GM18499 (cell line): ENCODE measurements around the gene GARNL3.

Experiments
- ATAC-seq: cut with Tn5 transposase; IDR thresholded peaks from one replicate; pipeline ENCODE4 v1.9.1; 2021; ENCODE audit warnings: moderate number of reproducible peaks; ENCODE audit not compliant: insufficient read depth, unreplicated experiment

GARNL3 gene

DNA sequence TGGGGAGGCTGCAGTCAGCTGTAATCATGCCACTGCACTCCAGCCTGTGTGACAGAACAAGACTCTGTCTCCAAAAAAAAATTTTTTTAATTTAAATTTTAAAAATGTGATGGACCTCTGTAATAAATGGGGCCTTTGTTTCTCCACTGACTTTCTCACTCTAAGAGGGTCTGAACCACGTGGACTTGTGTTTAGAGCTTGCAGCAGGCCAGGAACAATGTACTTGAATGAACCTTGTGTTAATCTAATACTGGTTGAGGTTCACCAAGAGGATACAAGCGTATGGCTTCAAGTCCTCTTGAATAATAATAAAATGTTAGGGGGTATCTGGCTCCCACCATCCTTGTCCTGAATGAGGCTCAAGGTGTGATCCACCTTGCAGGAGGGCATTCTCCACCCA lies 118.0 kb downstream of the GARNL3 start:
- ATAC-seq, result no peak

DNA sequence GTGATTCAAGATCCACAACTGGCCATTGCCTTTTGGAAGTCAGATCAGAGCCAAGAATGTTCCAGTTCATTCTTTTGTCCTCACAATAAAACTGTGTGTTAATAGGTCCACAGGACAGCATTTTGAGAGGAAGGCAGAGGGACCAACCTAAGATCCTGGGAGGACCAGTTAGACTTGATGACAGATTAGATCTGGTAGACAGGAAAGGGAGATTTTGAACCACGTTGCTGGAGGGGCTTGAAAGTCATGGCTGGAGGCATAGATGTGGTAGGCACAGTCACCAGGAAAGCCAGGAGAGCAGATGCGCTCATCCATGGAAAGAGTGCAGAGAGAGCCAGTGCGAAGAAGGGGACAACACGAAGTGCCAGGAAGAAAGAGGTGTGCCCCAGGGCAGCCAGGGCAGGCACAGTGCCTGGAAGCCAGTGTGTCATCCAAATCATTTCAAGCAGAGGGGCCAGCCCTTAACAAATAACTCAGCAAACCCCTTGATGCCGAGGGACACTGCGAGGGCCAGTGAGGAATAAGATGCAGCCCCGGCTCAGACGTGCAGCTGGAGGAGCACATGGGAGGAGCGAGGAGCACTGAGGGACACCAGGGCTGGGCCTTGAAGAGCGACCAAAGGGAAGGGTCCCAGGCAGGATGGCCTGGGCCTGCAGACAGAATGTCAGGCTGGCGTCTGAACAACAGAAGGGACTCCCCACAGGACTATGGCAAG lies 119.6 kb downstream of the GARNL3 start:
- no peak for ATAC-seq

DNA sequence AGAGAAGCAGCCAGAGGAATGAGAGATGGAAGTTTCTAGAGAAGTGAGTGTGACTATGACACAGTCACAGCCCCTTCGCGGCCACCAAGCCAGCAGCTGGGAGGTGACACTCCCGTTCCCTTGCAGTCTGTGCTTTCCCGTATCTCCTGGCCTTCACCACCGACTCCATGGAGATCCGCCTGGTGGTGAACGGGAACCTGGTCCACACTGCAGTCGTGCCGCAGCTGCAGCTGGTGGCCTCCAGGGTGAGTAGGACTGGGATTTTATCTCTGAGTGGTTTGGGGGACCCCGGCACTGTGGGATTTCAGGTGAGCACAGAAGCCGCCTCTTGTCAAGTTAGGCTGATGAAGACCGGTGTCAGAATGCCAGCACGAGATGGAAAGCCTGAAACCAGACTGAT lies 120.3 kb downstream of the GARNL3 start:
- ATAC-seq, result no peak

DNA sequence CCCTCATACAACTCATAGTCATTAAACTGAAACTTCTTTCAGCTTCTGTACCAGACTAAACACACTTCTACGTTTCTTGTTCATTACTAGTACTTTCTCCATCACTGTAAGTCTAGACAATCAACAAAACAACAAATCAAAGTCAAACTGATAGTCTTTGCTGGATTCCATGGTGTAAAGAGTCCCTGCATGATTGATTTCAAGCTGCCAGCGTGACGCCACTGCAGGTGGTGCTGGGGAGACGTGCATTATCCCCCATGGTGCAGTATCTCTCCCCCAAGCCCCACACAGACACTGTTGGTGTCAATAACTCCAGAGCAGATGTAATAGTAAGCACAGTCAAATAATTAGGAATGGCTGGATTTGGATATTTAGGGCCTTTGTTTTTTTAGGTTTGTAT lies 121.7 kb downstream of the GARNL3 start:
- ATAC-seq, result no peak

DNA sequence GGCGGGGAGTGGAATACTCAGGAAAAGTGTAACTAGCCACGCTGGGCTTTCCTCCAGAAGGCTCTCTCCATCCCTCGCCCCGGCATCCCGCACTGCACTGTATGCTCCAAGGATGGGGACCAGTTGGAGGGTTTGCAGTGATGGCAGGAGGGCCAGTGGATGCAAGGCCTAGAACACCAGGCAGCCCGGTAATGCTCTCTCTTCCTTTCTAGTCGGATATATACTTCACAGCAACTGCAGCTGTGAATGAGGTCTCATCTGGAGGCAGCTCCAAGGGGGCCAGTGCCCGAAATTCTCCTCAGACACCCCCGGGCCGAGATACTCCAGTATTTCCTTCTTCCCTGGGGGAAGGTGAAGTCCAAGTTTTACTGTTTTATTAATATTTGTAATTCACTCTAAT lies 122.4 kb downstream of the GARNL3 start:
- no peak for ATAC-seq

DNA sequence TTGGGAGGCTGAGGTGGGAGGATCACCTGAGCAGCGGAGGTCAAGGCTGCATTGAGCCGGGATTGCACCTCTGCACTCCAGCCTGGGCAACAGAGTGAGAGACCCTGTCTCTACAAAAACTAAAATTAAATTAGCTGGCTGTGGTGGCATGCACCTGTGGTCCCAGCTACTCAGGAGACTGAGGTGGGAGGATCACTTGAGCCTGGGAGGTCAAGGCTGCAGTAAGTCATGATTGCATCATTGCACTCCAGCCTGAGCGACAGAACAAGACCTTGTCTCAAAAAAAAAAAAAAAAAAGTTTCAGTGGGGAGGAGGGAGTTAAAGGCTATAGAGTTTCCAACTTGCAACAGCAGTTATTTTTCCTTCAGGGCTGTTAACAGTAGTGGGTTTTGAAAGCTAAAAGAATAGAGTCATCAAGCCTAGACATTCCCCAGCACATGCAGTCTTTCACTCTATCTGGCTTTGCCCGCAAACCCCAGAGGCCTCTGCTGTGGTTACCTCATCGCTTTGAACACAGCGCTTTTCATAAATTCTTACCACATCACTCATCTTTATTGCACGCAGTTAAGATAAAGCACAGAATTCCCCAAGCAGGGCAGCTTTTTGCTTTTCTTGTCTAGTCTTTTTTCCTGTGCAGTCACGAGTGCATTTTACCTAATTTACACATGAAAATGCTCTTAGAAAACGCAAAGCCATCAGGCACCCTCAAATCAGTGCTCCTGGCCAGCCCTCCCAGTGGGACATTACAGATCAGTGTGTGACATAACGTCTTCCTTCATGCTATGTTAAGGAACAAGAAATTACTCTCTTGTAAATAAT lies 123.7 kb downstream of the GARNL3 start:
- ATAC-seq, result peak; percentile 69

DNA sequence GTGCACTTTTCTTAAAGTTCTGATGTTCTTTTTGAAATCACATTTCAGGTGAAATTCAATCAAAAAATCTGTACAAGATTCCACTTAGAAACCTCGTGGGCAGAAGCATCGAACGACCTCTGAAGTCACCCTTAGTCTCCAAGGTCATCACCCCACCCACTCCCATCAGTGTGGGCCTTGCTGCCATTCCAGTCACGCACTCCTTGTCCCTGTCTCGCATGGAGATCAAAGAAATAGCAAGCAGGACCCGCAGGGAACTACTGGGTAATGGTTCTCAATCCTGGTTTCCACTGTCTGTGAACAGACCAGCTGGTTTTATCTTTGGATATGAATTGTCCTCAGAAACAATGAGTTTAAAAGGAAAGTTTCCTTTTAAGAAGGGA lies 124.3 kb downstream of the GARNL3 start:
- ATAC-seq, result no peak

DNA sequence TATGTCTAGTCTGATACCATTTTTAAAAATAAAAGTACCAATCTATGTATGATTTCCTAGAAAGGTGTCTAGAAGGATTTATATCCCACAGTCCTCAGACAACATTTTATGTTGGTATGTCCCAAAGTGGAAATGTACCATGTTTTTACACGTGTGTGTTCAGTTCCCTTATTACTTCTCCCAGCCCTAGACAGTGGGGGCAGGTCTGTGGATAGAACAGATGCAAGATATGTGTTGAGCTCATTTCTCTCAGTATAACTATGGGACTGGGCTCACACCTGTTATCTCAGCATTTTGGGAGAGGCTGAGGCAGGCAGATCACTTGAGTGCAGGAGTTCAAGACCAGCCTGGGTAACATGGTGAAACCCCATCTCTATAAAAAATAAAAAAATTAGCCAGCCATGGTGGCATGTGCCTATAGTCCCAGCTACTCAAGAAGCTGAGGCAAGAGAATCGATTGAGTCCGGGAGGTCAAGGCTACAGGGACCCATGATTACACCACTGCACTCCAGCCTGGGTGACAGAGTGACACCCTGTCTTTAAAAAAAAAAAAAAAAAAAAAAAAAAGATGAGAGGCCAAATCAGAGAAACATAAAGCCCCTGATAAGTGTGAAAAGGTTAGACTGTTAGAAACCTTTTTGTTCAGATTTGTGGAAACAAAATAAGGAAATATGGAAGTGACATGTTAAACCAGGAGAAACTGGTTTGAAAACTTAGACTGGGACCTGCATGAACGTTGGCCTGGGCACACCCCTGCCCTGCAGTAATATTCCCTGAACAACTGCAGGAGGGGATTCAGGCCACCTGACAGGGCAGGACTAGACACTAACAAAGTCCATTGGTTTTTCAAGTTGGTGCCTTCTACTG lies 125.0 kb downstream of the GARNL3 start:
- no peak for ATAC-seq

DNA sequence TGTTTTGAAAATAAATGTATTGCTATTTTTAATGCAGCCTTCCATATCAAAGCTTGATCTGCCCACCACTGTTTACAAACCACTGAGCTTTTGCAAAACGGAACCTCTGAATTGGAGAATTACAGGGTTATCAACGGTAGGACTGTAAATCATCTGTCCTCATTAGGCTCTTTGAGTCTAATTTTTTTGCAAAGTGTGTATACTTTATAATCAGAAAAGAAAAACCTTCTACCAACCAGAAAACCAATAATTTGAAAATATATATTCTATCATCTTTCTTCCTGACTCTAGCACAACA lies 125.6 kb downstream of the GARNL3 start:
- no peak for ATAC-seq

DNA sequence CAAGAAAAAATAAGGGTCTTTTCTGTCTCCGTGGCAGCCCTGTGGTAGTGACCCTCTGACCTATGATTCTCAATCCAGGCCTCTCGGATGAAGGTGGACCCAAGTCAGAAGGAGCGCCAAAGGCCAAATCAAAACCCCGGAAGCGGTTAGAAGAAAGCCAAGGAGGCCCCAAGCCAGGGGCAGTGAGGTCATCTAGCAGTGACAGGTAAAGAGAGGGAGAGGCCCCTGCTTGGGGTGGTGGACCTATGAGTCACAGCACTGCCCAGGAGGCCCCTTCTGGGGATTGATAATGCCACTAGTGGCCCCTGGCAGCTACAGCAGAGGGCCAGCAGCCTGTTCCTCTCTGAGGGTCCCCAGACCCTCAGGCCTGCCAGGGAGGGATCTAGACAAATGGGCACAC lies 126.0 kb downstream of the GARNL3 start:
- no peak for ATAC-seq

DNA sequence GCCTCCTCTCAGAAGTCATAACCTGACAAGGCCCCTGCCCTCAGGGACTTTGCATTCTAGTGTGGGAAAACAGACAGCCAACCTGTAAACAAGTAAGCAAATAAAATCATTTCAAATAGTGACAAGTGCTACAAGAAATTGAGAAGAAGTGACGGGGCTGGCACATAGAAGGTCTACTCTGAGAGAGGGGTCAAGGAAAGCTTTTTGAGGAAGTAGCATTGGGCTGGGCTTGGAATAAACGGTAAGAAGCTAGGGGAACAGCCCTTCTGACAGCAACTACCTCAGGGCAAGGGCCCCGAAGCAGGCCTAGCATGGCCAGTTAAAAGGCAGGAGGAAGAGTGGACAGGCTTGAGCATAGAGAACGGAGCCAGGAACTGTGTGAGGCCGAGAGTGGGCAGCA lies 127.6 kb downstream of the GARNL3 start:
- no peak for ATAC-seq

DNA sequence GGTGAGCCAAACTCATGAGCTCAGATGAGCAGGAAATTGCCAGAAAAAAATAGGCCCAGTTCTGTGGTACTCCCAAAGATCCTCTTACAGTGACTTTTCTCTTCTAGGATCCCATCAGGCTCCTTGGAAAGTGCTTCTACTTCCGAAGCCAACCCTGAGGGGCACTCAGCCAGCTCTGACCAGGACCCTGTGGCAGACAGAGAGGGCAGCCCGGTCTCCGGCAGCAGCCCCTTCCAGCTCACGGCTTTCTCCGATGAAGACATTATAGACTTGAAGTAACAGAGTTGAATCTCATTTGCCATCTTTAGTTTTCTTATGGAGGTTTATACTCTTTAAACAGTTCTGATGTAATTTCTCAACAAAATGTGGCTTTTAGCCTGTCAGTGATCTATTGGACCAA lies 128.4 kb downstream of the GARNL3 start:
- no peak for ATAC-seq

DNA sequence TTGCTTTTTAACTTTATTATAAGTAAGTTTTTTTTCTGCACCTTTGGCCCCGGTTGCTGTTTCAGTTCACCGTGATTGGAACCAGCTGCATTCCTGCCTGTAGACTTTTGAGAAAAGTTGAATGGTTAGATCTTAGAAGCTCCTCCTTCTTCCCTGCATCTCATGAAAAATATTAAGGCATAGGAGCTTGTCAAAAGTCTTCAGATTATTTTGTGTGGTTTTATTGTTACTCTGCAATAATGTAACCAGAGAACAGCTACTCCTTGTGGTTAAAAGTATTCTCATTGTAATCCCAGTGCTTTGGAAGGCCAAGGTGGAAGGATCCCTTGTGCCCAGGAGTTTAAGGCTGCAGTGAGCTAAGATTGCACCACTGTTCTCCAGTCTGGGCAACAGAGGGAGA lies 129.1 kb downstream of the GARNL3 start:
- no peak for ATAC-seq

DNA sequence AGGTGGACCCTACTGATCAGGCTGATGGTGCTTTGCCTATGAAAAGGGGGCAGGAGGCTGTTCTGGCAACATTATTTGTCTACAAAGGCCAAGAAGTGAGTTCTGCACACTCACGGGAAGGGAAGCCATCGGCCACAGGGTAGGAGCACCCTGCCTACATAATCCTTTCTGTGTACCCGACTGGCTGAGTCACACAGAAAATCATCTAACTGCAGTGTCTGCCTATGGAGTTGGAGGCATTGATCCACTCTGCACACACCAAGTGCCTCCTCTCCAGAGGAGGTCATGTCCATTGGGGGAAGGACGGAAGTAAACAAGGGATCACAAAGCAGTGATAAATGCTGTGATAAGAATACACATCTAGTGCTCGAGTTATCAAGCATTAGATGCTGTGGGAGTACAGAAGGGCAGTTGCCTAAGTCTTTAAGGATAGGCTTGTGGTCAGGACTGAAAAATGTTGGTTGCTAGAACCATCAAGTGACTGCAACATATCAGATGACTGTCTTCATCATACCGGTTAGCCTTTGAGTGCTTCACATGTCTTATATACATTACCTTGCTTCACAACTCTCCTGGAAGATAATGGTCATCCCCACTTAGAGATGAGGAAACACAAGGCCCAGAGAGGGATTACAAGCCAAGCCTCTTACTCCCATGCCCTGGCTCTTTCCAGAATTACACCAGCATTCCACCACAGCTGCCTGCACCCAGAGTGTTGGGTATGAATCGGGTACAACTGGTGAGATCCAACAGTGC lies 131.1 kb downstream of the GARNL3 start:
- no peak for ATAC-seq

DNA sequence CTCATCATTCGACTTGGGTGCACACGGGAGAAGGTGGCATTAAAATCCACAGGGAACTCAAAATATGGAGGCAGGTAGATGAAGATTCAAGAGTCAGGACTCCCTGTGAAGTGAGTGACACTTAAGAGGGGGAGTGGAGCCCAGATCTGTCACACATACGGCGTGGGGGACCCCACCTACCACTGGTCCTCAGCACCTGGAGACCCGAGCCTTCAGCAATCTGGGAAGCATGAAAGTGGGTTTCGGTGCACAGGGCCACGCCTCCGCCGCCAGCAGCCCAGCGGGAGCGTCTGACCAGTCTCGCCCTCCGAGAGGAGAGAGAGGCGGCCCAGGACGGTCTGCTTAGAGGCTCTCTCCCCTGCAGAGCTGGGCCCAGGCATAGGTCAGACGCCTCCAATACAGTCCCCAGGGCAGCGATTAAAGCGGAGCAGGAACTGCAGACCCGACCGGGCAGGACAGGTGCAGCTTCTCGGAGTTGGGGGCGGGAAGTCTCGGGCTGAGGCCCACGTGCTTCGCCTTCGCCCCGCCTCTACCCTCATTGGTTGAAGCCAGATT lies 131.8 kb downstream of the GARNL3 start:
- no peak for ATAC-seq

DNA sequence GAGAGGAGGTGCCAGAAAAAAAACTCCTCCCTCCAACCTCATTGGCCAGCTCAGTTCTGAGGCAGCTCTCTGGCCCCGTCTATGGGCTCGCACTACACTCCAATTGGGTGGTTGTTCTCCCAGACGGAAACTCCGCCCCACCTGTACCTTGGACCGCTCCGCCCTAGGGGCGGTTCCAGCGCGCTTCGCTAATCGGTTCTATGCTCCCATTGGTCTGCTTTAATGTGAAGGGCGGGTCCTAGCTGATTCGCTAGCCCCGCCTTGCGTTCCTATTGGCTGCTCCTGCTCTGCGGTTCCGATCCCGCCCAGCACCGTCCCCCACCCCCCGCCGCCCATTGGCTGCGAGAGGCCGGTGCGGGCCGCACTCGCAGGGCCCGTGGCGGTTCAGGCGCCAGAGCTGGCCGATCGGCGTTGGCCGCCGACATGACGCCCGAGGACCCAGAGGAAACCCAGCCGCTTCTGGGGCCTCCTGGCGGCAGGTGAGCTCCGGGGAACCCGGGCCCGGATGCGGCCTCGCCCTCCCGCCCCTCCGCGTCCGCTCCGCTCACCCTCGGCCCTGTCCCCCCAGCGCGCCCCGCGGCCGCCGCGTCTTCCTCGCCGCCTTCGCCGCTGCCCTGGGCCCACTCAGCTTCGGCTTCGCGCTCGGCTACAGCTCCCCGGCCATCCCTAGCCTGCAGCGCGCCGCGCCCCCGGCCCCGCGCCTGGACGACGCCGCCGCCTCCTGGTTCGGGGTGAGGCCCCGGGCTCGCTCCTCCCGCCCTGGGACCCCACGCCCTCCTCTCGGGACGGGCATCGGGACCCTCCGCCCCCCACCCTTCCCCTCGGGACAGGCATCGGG lies 132.5 kb downstream of the GARNL3 start, which contains the start of gene SLC2A8:
Gene SLC2A8, plus strand, starts transcription at position 362 of the 838 bp plus-strand sequence. Its CDS starts 62 bp downstream, at position 424.
- ATAC-seq, result peak; percentile 94

DNA sequence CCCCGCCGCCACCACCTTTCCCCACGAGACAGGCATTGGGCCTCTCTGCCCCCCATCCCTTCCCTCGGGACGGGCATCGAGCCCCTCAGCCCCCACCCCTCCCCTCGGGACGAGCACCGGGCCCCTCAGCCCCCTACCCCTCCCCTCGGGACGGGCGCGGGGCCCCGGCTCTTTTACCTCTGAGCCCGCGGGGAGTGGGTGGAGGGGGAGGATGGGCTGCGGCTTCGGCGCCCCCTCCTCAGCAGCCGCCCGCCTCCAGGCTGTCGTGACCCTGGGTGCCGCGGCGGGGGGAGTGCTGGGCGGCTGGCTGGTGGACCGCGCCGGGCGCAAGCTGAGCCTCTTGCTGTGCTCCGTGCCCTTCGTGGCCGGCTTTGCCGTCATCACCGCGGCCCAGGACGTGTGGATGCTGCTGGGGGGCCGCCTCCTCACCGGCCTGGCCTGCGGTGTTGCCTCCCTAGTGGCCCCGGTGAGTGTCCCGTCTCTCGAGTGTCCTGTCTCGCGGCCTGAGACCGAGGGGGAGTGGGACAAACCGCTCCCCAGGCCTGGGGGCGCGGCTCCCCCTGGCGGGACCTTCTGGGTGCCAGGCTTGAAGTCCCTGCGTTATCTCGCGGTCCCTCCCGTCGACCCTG lies 133.2 kb downstream of the GARNL3 start:
- ATAC-seq, result no peak

DNA sequence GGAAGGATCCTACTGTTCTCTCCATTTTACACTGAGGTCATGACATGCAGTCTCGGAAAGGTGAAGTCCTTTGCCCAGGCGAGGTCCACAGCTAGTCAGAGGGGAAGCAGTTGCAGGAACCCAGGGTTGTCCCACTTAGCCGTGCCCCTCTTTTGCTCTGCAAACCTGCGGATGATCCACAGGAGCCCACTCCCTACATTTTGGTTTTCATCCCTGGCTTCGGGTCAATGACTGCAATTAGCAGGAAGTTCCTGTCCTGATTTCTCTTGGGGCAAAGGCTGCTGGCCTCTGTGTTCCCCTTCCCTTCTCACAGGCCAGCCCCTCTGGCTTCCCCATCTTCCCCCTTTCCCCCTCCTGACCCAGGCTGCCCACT lies 133.7 kb downstream of the GARNL3 start:
- ATAC-seq, result no peak
